Parietal lobe (tissue), 2 donors: ENCODE results near the gene SPACA6. TPM values are rescaled to one million over a fixed set of nuclear protein-coding genes. Genes with fewer than 3 reads are reported as not detected.

ENCODE experiments used
- small RNA-seq: library from RNA; depleted of rRNA; stranded (forward); fragments of <200 nt; gene quantifications from one replicate; pipeline ENCODE3, GENCODE V24; 2014; ENCODE audit warnings: low replicate concordance
- total RNA-seq: library from RNA; depleted of rRNA; stranded (reverse); fragments of >200 nt; gene quantifications from one replicate; pipeline ENCODE4 v1.2.3, GENCODE V29; 2014

SPACA6 gene
- total RNA-seq: 11.3 TPM

DNA sequence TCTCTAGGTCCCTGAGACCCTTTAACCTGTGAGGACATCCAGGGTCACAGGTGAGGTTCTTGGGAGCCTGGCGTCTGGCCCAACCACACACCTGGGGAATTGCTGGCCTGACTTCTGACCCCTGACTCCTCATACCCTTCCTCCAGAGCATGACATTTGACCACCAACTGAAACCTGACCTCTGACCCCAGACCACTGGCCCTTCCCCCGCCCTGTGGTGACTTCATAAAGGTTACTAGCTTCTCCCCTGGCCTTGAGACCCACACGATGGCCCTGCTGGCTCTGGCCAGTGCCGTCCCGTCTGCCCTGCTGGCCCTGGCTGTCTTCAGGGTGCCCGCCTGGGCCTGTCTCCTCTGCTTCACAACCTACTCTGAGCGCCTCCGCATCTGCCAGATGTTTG, at the start of gene SPACA6:
SPACA6 (plus strand) TSS at position 71 of the 400 bp plus-strand sequence; CDS start at position 268, 197 bp downstream.

GRCh38 chr19:51646730-51647129, 46.4 kb upstream of the SPACA6 start, which contains the start of gene SIGLEC14:
SIGLEC14 (minus strand) TSS chr19:51646825; CDS start chr19:51646759, 66 bp downstream.

DNA sequence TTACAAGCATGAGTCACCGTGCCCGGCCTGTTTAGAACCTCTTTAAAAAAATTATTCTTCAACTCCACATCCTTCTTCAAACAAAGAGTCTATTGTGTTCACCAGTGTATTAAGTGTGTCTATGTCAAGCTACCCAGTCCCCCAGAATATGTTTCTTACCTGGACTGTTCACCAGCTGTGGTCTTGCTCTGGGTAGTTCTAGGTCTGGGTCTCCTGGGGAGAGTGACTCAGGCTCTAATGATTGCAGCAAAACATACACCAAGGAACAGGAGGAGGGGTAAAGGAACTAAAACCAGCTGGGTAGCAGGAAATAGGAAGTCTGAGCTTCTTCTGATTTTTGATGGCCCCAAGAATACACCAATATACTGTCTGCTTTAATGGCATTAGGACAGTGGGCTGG, 58.5 kb downstream of the SPACA6 start, which contains the start of gene FPR1:
FPR1 (minus strand) TSS at position 224 of the 400 bp plus-strand sequence. CDS start 4,884 bp downstream, outside the sequence.

Small RNAs within 50 kb of the gene (small RNA-seq; reads per million reads assigned to genes)
- gene AC018755.2: not detected
- not detected for gene MIR125A
- 0.40 reads per million, percentile 30 among the genes with 10 or more reads in this experiment for gene MIR99B
- not detected for gene MIRLET7E

Other genes starting within 250 kb of the SPACA6 start
- gene SIGLEC8, start 234.9 kb upstream of the SPACA6 start, total RNA-seq: 0.63 TPM
- not detected for gene CEACAM18, start 214.8 kb upstream of the SPACA6 start, total RNA-seq
- not detected for gene SIGLEC12, start 191.5 kb upstream of the SPACA6 start, total RNA-seq
- gene SIGLEC6, start 161.7 kb upstream of the SPACA6 start, total RNA-seq: not detected
- gene ZNF175, start 122.0 kb upstream of the SPACA6 start, total RNA-seq: 11.6 TPM
- not detected for gene SIGLEC5, start 62.9 kb upstream of the SPACA6 start, total RNA-seq
- gene SIGLEC14, start 46.5 kb upstream of the SPACA6 start, total RNA-seq: 0.63 TPM
- 1.3 TPM for gene HAS1, start 30.7 kb downstream of the SPACA6 start, total RNA-seq
- gene FPR1, start 58.5 kb downstream of the SPACA6 start, total RNA-seq: 4.7 TPM
- not detected for gene FPR2, start 67.8 kb downstream of the SPACA6 start, total RNA-seq
- not detected for gene FPR3, start 101.8 kb downstream of the SPACA6 start, total RNA-seq
- 78.3 TPM for gene ZNF577, start 194.6 kb downstream of the SPACA6 start, total RNA-seq
- 47.3 TPM for gene ZNF649, start 211.7 kb downstream of the SPACA6 start, total RNA-seq
- gene ZNF613, start 234.1 kb downstream of the SPACA6 start, total RNA-seq: 18.5 TPM